ENCODE data around the gene ADAMTS6. TPM values are rescaled to one million over a fixed set of nuclear protein-coding genes. Genes with fewer than 3 reads are reported as not detected.
"Not testable (repeated sequence)": the region's sequence is repeated elsewhere in the genome, so short reads cannot be mapped to it uniquely, and the experiment has no call there.

ADAMTS6 gene
- total and polyA plus RNA-seq, 11 donors = 0.28 to 4.3 (median 3.0) TPM

DNA sequence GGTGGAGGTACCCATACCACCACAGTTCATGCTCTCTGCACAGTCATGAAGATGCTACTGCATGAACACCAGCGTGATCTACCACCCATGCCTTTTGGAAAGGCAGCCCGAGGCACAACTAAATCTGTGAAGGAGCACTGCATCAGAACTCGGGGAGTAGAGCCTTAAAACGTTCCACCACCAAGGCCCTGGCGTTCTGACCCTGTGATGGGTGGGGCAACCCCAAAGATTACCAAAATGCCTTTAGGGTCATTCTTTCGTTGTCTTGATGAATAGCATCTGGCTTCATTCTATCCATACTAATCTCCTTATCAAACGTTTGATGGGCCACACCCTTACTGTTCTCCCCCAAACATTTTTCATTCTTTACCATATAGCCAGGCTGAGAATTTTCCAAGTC is 97.9 kb downstream of the ADAMTS6 start:
- Histone ChIP-seq H3K36me3 (no peaks in the 10 kb centered on the region), H3K27me3 (no peaks in the 10 kb centered on the region), H3K4me1 (no peaks in the 10 kb centered on the region), H3K27ac (no peak overlapping the region), H3K4me3 (no peak overlapping the region), H3K9me3 (no peaks in the 10 kb centered on the region)
- ATAC-seq (no peak), DNase-seq (no peak)
- 87 to 91% (median 89%) methylated on average over 6 to 7 of the region's 7 CpGs for WGBS, 4 donors
- intact Hi-C loops (cut with DNase I) = no loop called here
- TF ChIP-seq, protein P1, sequence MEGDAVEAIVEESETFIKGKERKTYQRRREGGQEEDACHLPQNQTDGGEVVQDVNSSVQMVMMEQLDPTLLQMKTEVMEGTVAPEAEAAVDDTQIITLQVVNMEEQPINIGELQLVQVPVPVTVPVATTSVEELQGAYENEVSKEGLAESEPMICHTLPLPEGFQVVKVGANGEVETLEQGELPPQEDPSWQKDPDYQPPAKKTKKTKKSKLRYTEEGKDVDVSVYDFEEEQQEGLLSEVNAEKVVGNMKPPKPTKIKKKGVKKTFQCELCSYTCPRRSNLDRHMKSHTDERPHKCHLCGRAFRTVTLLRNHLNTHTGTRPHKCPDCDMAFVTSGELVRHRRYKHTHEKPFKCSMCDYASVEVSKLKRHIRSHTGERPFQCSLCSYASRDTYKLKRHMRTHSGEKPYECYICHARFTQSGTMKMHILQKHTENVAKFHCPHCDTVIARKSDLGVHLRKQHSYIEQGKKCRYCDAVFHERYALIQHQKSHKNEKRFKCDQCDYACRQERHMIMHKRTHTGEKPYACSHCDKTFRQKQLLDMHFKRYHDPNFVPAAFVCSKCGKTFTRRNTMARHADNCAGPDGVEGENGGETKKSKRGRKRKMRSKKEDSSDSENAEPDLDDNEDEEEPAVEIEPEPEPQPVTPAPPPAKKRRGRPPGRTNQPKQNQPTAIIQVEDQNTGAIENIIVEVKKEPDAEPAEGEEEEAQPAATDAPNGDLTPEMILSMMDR (IDR thresholded peaks at IDR 0.05) = no peak
- TF ChIP-seq POLR2A (IDR thresholded peaks at IDR 0.05) = no peak

DNA sequence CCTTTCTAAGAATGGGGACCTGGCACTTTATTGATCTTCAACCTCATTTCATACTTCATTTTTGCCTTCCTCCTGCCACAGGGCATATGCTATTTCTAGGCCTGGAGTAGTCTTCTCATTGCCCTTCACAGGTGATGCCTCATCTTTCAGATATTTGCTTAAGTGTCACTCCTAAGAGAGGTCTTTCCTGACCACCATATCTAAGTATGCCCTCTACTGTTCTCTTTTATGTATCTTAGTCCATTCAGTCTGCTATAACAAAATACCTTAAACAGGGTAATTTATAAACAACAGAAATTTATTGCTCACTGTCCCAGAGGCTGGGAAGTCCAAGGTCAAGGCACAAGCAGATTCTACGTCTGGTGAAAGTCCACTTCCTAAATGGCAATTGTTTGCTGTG is 99.1 kb downstream of the ADAMTS6 start:
- ATAC-seq (no peak), DNase-seq (no peak)
- intact Hi-C loops (cut with DNase I) = no loop called here
- Histone ChIP-seq H3K4me3 (no peak overlapping the region), H3K27me3 (no peaks in the 10 kb centered on the region), H3K9me3 (no peaks in the 10 kb centered on the region), H3K27ac (no peak overlapping the region), H3K4me1 (no peaks in the 10 kb centered on the region), H3K36me3 (no peaks in the 10 kb centered on the region)
- no peak for TF ChIP-seq POLR2A (IDR thresholded peaks at IDR 0.05)
- TF ChIP-seq, protein P1 (IDR thresholded peaks at IDR 0.05) = no peak
- WGBS, 4 donors = 76 to 97% (median 89%) methylated on average over 1 of the region's 1 CpG

- intact Hi-C loops (cut with DNase I); DNase-seq; H3K36me3 ChIP-seq; H3K27ac ChIP-seq; ATAC-seq; H3K27me3 ChIP-seq; H3K4me3 ChIP-seq; H3K9me3 ChIP-seq: not testable (repeated sequence)
- WGBS, 4 donors = 95 to 98% (median 97%) methylated on average over 15 of the region's 15 CpGs
- H3K4me1 ChIP-seq = peaks cover 0 to 18% (median 4%) of the 10 kb centered on the region in 12 donors
Observed at GRCh38 chr5:65370505-65370904, 111.2 kb downstream of the ADAMTS6 start.

DNA sequence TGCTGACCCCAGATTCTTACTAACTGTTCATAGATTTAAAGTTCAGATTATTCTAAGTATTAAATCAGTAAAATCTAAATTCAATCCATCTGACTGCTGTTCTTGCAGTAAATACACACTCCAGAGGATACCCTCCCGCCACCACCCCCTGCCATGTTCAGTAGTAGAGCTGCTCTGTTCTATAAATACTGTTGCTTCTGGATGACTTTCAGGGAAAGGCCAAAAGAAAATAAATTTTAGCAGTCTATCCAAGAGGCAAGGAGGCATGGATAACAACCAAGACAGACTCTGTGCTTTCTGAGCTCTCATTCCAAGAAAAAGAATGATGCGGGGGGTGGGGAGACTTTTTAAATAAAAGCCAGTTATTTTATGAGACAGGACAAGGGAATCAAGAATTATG is 115.1 kb downstream of the ADAMTS6 start:
- no peak overlapping the region for H3K4me3 ChIP-seq
- 45 to 59% (median 58%) methylated on average over 2 of the region's 2 CpGs for WGBS, 4 donors
- intact Hi-C loops (cut with DNase I) = loop anchor here in 2 of 10 donors (10.0 kb wide), 2 partner anchors 108 to 118 kb away; partner anchors contain the start of gene ADAMTS6 (in 1 of the 2)
- ATAC-seq (peak in 3 of 4 donors; percentile 38 to 69 (median 41)), DNase-seq (no peak)
- no peaks in the 10 kb centered on the region for H3K27me3 ChIP-seq
- H3K36me3 ChIP-seq = no peaks in the 10 kb centered on the region
- H3K27ac ChIP-seq = peak overlapping the region in 2 of 12 donors; percentile 44 to 57
- H3K4me1 ChIP-seq = peaks cover 0 to 30% (median 5%) of the 10 kb centered on the region in 12 donors
- H3K9me3 ChIP-seq = no peaks in the 10 kb centered on the region
- TF ChIP-seq, protein P1 (IDR thresholded peaks at IDR 0.05) = no peak
- TF ChIP-seq POLR2A (IDR thresholded peaks at IDR 0.05) = no peak

GRCh38 chr5:65364907-65365306 is 116.8 kb downstream of the ADAMTS6 start:
- intact Hi-C loops (cut with DNase I) = loop anchor here in 3 of 10 donors (5.0 to 10.0 kb wide), 3 partner anchors 110 to 328 kb away; partner anchors contain the start of gene ADAMTS6 (in 1 of the 3)
- 77 to 87% (median 81%) methylated on average over 2 of the region's 2 CpGs for WGBS, 4 donors
- DNase-seq (no peak), ATAC-seq (no peak)
- no peaks in the 10 kb centered on the region for H3K9me3 ChIP-seq
- no peaks in the 10 kb centered on the region for H3K27me3 ChIP-seq
- H3K36me3 ChIP-seq = no peaks in the 10 kb centered on the region
- peak overlapping the region in 9 of 12 donors; percentile 14 to 75 (median 61) for H3K27ac ChIP-seq
- H3K4me3 ChIP-seq = peak overlapping the region in 5 of 12 donors; percentile 4 to 30 (median 22)
- H3K4me1 ChIP-seq = peaks cover 0 to 30% (median 5%) of the 10 kb centered on the region in 12 donors
- TF ChIP-seq, protein P1 (IDR thresholded peaks at IDR 0.05) = no peak
- TF ChIP-seq POLR2A (IDR thresholded peaks at IDR 0.05) = no peak

Data from heart left ventricle (tissue), 16 donors.